H9 (cell line): ENCODE data around the gene AHNAK. TPM values are rescaled to one million over a fixed set of nuclear protein-coding genes. Genes with fewer than 3 reads are reported as not detected.
A peak's percentile ranks its signal among the peaks of the same experiment; 100 is the strongest.

Source experiments
- DNase-seq: peaks from one replicate; pipeline ENCODE4 v3.0.0-alpha.2; 2017
- H2AFZ ChIP-seq: one replicate; pipeline ENCODE4 v1.6.1; 2013; ENCODE audit warnings: mild to moderate bottlenecking, low read length, control low read depth, moderate library complexity
- H2AK5ac ChIP-seq: 2 replicates; pipeline ENCODE4 v1.6.1; 2013; ENCODE audit warnings: low read length, control low read depth, mixed read lengths; ENCODE audit not compliant: insufficient read length
- H2BK120ac ChIP-seq: one replicate; pipeline ENCODE4 v1.6.1; 2013; ENCODE audit warnings: low read depth, mild to moderate bottlenecking, low read length, control low read depth, inconsistent platforms; ENCODE audit not compliant: poor library complexity, severe bottlenecking
- H2BK12ac ChIP-seq: 2 replicates; pipeline ENCODE4 v1.6.1; 2013; ENCODE audit warnings: low read length, control low read depth, mixed read lengths, low read depth; ENCODE audit not compliant: insufficient read length
- H2BK15ac ChIP-seq: 2 replicates; pipeline ENCODE4 v1.6.1; 2013; ENCODE audit warnings: low read depth, low read length, control low read depth
- H2BK20ac ChIP-seq: one replicate; pipeline ENCODE4 v1.6.1; 2013; ENCODE audit warnings: low read depth, mild to moderate bottlenecking, low read length, control low read depth, inconsistent platforms; ENCODE audit not compliant: poor library complexity, severe bottlenecking
- H2BK5ac ChIP-seq: 2 replicates; pipeline ENCODE4 v1.6.1; 2013; ENCODE audit warnings: low read length, control low read depth, mixed read lengths; ENCODE audit not compliant: insufficient read length
- H3K14ac ChIP-seq: 2 replicates; pipeline ENCODE4 v1.6.1; 2013; ENCODE audit warnings: low read length, control low read depth; ENCODE audit not compliant: insufficient read depth
- H3K18ac ChIP-seq: 2 replicates; pipeline ENCODE4 v1.6.1; 2013; ENCODE audit warnings: low read depth, mild to moderate bottlenecking, mixed read lengths, low read length, control low read depth; ENCODE audit not compliant: insufficient read length
- H3K23ac ChIP-seq: 2 replicates; pipeline ENCODE4 v1.6.1; 2013; ENCODE audit warnings: low read length, control low read depth, mixed read lengths, low read depth; ENCODE audit not compliant: insufficient read length
- H3K23me2 ChIP-seq: 2 replicates; pipeline ENCODE4 v1.6.1; 2013; ENCODE audit warnings: low read depth, mild to moderate bottlenecking, mixed read lengths, low read length, control low read depth; ENCODE audit not compliant: insufficient read length, poor library complexity, severe bottlenecking
- H3K27ac ChIP-seq: 2 replicates; pipeline ENCODE4 v1.5.1; 2013; ENCODE audit warnings: low read length, control low read depth, mixed read lengths, low read depth; ENCODE audit not compliant: insufficient read length
- H3K27me3 ChIP-seq: 2 replicates; pipeline ENCODE4 v1.6.1; 2013; ENCODE audit warnings: low read length, control low read depth, inconsistent platforms; ENCODE audit not compliant: insufficient read depth
- H3K4ac ChIP-seq: 2 replicates; pipeline ENCODE4 v1.6.1; 2013; ENCODE audit warnings: low read depth, mild to moderate bottlenecking, control low read depth, inconsistent platforms, low read length, moderate library complexity
- H3K4me1 ChIP-seq: 2 replicates; pipeline ENCODE4 v1.6.1; 2013; ENCODE audit warnings: low read length, control low read depth, inconsistent platforms; ENCODE audit not compliant: insufficient read depth
- H3K4me2 ChIP-seq: 2 replicates; pipeline ENCODE4 v1.6.1; 2013; ENCODE audit warnings: low read length, control low read depth, mixed read lengths; ENCODE audit not compliant: insufficient read length, insufficient read depth
- H3K56ac ChIP-seq: 2 replicates; pipeline ENCODE4 v1.6.1; 2013; ENCODE audit warnings: low read depth, mild to moderate bottlenecking, mixed read lengths, low read length, control low read depth; ENCODE audit not compliant: insufficient read length
- H3K79me1 ChIP-seq: 2 replicates; pipeline ENCODE4 v1.6.1; 2013; ENCODE audit warnings: low read depth, mild to moderate bottlenecking, moderate library complexity, low read length, control low read depth, inconsistent platforms; ENCODE audit not compliant: insufficient read depth, poor library complexity, severe bottlenecking
- H3K79me2 ChIP-seq: 2 replicates; pipeline ENCODE4 v1.6.1; 2013; ENCODE audit warnings: low read length, control low read depth, inconsistent platforms; ENCODE audit not compliant: insufficient read depth
- H3K9ac ChIP-seq: 2 replicates; pipeline ENCODE4 v1.6.1; 2013; ENCODE audit warnings: low read length, control low read depth, mixed read lengths; ENCODE audit not compliant: insufficient read length; ENCODE audit errors: extremely low read depth
- H3K9me3 ChIP-seq: one replicate; pipeline ENCODE4 v1.6.1; 2013; ENCODE audit warnings: low read depth, low read length, inconsistent platforms; ENCODE audit not compliant: control insufficient read depth
- H3T11ph ChIP-seq: one replicate; pipeline ENCODE4 v1.6.1; 2013; ENCODE audit warnings: mild to moderate bottlenecking, low read length, control low read depth, inconsistent platforms
- H4K20me1 ChIP-seq: one replicate; pipeline ENCODE4 v1.6.1; 2013; ENCODE audit not compliant: control insufficient read depth, insufficient read length, insufficient read depth
- H4K5ac ChIP-seq: 2 replicates; pipeline ENCODE4 v1.6.1; 2013; ENCODE audit warnings: low read depth, mild to moderate bottlenecking, mixed read lengths, low read length, control low read depth; ENCODE audit not compliant: insufficient read length
- H4K8ac ChIP-seq: replicated peaks from 2 replicates; pipeline ENCODE4 v1.6.1; 2013; ENCODE audit warnings: low read length, control low read depth, mixed read lengths, low read depth; ENCODE audit not compliant: insufficient read length
- H4K91ac ChIP-seq: 2 replicates; pipeline ENCODE4 v1.6.1; 2013; ENCODE audit warnings: low read depth, mild to moderate bottlenecking, moderate library complexity, mixed read lengths, low read length, control low read depth; ENCODE audit not compliant: insufficient read length
- H3K27ac Mint-ChIP-seq, 3 experiments: 2 replicates in 2 of 3; 3 replicates in 1 of 3; pipeline ENCODE4 v1.8.0; 2020 to 2021; ENCODE audit warnings: mixed read lengths in 3 of 3, mild to moderate bottlenecking in 1 of 3, moderate library complexity in 1 of 3
- H3K27me3 Mint-ChIP-seq: 2 replicates; pipeline ENCODE4 v1.8.0; 2021; ENCODE audit warnings: low read depth, mild to moderate bottlenecking, moderate library complexity, mixed read lengths
- H3K36me3 Mint-ChIP-seq, 3 experiments: 2 replicates in 2 of 3; 3 replicates in 1 of 3; pipeline ENCODE4 v1.8.0; 2020 to 2021; ENCODE audit warnings: low read depth in 3 of 3, mixed read lengths in 3 of 3; ENCODE audit not compliant: insufficient read depth in 1 of 3
- H3K4me1 Mint-ChIP-seq, 2 experiments: 2 replicates each; pipeline ENCODE4 v1.8.0; 2020; ENCODE audit warnings: mixed read lengths in 2 of 2
- H3K4me3 Mint-ChIP-seq, 2 experiments: 2 replicates in 1 of 2; 3 replicates in 1 of 2; pipeline ENCODE4 v1.8.0; 2020 to 2021; ENCODE audit warnings: mild to moderate bottlenecking in 2 of 2, mixed read lengths in 2 of 2, moderate library complexity in 1 of 2
- H3K9me3 Mint-ChIP-seq, 2 experiments: 2 replicates in 1 of 2; 3 replicates in 1 of 2; pipeline ENCODE4 v1.8.0; 2020; ENCODE audit warnings: mild to moderate bottlenecking in 2 of 2, mixed read lengths in 2 of 2, moderate library complexity in 1 of 2
- WGBS: extraction: QIAGEN DNeasy Blood & Tissue Kit; methylation state at CpG from one replicate; pipeline ENCODE4 v1.1.7; 2013; ENCODE audit warnings: missing lambda C conversion rate, low lambda C conversion rate, mixed read lengths; ENCODE audit not compliant: insufficient read length; ENCODE audit errors: extremely low coverage; 5-methylcytosine and 5-hydroxymethylcytosine counted together
- total RNA-seq: library from RNA; stranded (reverse); gene quantifications from 2 replicates; pipeline ENCODE4 v1.2.1, GENCODE V29; 2021
- TF ChIP-seq, protein P1 (sequence below): fragments of 200-600 bp; sonication (generic); conservative IDR thresholded peaks from 3 replicates; pipeline ENCODE4 v1.8.0; 2021; ENCODE audit warnings: antibody characterized with exemption, mild to moderate bottlenecking

The AHNAK gene
- total RNA-seq, 1 experiment from 2014 or later: 15.2 TPM

DNA sequence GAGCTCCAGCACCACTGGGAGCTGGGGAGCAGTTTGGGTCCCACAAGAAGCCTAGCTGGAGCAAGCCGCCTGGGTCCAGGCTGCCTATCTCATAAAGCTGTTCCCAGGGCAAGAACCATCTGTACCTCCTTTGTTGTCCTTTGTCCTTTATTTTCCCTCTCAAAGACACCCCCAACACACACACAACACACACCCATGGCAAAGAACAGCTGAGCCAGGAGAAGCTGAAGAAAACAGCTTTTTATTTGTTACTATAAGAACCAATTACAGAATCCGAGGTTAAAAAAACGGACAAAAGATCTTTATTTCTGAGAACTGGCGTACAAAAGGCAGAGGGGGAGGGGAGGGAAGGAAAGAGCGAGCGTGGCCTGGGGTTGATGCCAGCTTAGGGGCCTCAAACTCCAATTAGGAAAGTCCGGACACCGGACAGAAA is 46.4 kb upstream of the AHNAK start:
- H3K36me3 Mint-ChIP-seq: peaks cover 35 to 66% (median 61%) of the 10 kb centered on the region in 3 experiments
- H2BK120ac ChIP-seq: no peak overlapping the region
- H4K20me1 ChIP-seq: no peaks in the 10 kb centered on the region
- no peaks in the 10 kb centered on the region for H3K27me3 Mint-ChIP-seq
- no peaks in the 10 kb centered on the region for H3K79me1 ChIP-seq
- no peak overlapping the region for H3T11ph ChIP-seq
- H3K9ac ChIP-seq: no peak overlapping the region
- peak overlapping the region in 2 of 3 experiments; percentile 9 to 75; a peak in 2 of 7 replicates for H3K27ac Mint-ChIP-seq
- no peak overlapping the region for H2BK12ac ChIP-seq
- H3K9me3 ChIP-seq: no peaks in the 10 kb centered on the region
- peak overlapping the region in 1 of 2 experiments; percentile 66; a peak in 3 of 5 replicates for H3K4me3 Mint-ChIP-seq
- H3K27me3 ChIP-seq: no peaks in the 10 kb centered on the region
- H3K4ac ChIP-seq: no peak overlapping the region
- no CpG with 5 or more reads among the region's 8 CpGs for whole genome bisulfite sequencing
- H4K91ac ChIP-seq: no peak overlapping the region
- H3K23me2 ChIP-seq: peaks cover 5% of the 10 kb centered on the region
- H2AK5ac ChIP-seq: no peak overlapping the region
- no peak overlapping the region for H3K23ac ChIP-seq
- no peaks in the 10 kb centered on the region for H3K79me2 ChIP-seq
- H4K5ac ChIP-seq: no peak overlapping the region
- H2AFZ ChIP-seq: no peak overlapping the region
- H3K14ac ChIP-seq: no peak overlapping the region
- H3K9me3 Mint-ChIP-seq: no peaks in the 10 kb centered on the region
- H3K4me1 Mint-ChIP-seq: peaks cover 21 to 25% of the 10 kb centered on the region in 2 experiments
- no peak overlapping the region for H3K27ac ChIP-seq
- TF ChIP-seq, protein P1, sequence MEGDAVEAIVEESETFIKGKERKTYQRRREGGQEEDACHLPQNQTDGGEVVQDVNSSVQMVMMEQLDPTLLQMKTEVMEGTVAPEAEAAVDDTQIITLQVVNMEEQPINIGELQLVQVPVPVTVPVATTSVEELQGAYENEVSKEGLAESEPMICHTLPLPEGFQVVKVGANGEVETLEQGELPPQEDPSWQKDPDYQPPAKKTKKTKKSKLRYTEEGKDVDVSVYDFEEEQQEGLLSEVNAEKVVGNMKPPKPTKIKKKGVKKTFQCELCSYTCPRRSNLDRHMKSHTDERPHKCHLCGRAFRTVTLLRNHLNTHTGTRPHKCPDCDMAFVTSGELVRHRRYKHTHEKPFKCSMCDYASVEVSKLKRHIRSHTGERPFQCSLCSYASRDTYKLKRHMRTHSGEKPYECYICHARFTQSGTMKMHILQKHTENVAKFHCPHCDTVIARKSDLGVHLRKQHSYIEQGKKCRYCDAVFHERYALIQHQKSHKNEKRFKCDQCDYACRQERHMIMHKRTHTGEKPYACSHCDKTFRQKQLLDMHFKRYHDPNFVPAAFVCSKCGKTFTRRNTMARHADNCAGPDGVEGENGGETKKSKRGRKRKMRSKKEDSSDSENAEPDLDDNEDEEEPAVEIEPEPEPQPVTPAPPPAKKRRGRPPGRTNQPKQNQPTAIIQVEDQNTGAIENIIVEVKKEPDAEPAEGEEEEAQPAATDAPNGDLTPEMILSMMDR: no peak
- DNase-seq: no peak
- no peak overlapping the region for H4K8ac ChIP-seq
- H2BK15ac ChIP-seq: no peak overlapping the region
- H3K18ac ChIP-seq: no peak overlapping the region
- no peak overlapping the region for H3K56ac ChIP-seq
- no peak overlapping the region for H2BK5ac ChIP-seq
- no peaks in the 10 kb centered on the region; the same call in 1 of the 2 replicates for H3K4me1 ChIP-seq
- no peak overlapping the region for H2BK20ac ChIP-seq
- no peak overlapping the region for H3K4me2 ChIP-seq
